ENCODE measurements around the gene ZNF324. TPM values are rescaled to one million over a fixed set of nuclear protein-coding genes. Genes with fewer than 3 reads are reported as not detected.
A peak's percentile ranks its signal among the peaks of the same experiment; 100 is the strongest.
"Not testable (repeated sequence)": the region's sequence is repeated elsewhere in the genome, so short reads cannot be mapped to it uniquely, and the experiment has no call there.

ZNF324 gene
- 7.3 TPM for polyA plus RNA-seq (2013, experiment 1 of 4)
- polyA plus RNA-seq (2013, experiment 2 of 4), result 9.5 TPM
- 6.1 TPM for polyA plus RNA-seq (2013, experiment 3 of 4)
- 7.4 TPM for polyA plus RNA-seq (2013, experiment 4 of 4)

DNA sequence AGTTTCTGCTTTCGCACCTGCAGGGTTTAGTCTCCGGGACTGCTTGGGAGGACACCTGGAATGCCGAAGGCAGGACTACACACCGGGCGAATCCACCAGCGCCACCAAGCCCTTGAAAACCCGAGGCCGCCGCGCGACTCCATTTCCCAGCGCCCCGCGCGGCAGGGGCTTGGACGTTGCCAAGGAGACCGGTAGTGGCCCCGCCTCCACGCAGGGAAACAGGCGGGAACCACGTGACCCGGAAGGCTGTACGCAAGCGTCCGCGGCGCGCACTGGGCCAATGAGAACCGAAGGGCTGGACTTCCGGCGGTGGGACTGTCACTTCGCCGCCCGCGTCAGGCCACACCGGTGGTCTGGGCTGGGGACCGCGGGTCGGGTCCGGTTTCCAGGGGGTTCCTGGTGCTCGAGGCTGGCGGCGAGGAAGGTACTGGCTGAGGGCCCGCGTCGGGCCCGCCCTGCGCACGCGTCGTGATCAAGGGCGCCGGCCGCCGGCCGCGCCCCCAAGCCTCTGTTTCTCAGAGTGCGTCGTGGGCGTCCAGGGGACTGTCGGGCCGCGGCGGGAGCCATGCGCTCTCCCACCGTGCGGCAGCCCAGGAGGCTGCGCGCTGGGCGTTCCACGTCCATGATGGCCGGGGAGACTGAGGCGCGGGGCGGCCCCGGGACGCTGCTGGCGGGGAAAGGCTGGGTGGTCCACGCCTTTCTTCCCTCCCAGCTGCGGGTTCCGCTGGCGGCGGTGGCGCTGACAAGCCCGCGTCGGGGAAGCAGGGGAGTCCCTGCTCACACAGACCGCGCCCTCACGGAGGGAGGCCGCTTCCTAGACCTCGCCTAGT lies at the start of gene ZNF324:
ZNF324 (plus strand) TSS at position 321 of the 830 bp plus-strand sequence. CDS start 2,106 bp downstream, outside the sequence.
- H3K4me1 ChIP-seq (ENCODE audit: control insufficient read depth, insufficient read depth, low read length), result no peaks in the 10 kb centered on the region
- peaks cover 5% of the 10 kb centered on the region for H3K36me3 ChIP-seq (ENCODE audit: control insufficient read depth, insufficient read depth, low read length)
- peak within 1 kb of the TSS; percentile 89 for H3K4me3 ChIP-seq (ENCODE audit: insufficient read depth, low read depth, low read length)
- no peaks in the 10 kb centered on the region for H3K9me3 ChIP-seq (ENCODE audit: control insufficient read depth, low read length)
- H3K27me3 ChIP-seq (ENCODE audit: control insufficient read depth, insufficient read depth, low read length, poor library complexity, severe bottlenecking), result peaks cover 8% of the 10 kb centered on the region
- peak within 1 kb of the TSS; percentile 82 for H3K27ac ChIP-seq (ENCODE audit: insufficient read depth, low read depth, low read length, poor library complexity, severe bottlenecking)
- WGBS, 2 experiments, result 0% methylated on average over 92 of the region's 92 CpGs

DNA sequence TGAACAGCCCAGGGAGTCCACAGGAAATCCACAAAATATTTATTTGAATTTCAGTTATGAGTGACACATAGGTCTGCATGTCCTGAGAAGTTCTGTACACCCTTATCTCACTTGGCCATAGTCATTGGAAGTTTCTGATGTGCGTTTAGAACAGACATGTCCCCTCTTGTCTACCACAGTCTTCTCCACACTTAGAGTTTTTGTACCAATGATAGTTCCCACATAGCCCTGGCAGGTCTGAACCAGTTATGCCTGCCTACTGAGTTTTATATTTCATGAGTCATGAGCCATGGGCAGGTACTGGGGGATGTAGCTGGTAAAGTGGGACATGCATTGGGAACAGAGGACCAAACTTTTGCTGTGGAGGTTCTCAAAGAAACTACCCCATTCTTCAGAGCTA lies 38.3 kb upstream of the ZNF324 start:
- peaks cover 9% of the 10 kb centered on the region for H3K36me3 ChIP-seq (ENCODE audit: control insufficient read depth, insufficient read depth, low read length)
- WGBS, 2 experiments, result 70 to 75% methylated on average over 1 of the region's 1 CpG
- peaks cover 6% of the 10 kb centered on the region for H3K9me3 ChIP-seq (ENCODE audit: control insufficient read depth, low read length)
- no peaks in the 10 kb centered on the region for H3K27me3 ChIP-seq (ENCODE audit: control insufficient read depth, insufficient read depth, low read length, poor library complexity, severe bottlenecking)
- H3K27ac ChIP-seq (ENCODE audit: insufficient read depth, low read depth, low read length, poor library complexity, severe bottlenecking), result no peak overlapping the region
- no peak overlapping the region for H3K4me3 ChIP-seq (ENCODE audit: insufficient read depth, low read depth, low read length)
- H3K4me1 ChIP-seq (ENCODE audit: control insufficient read depth, insufficient read depth, low read length), result no peaks in the 10 kb centered on the region

DNA sequence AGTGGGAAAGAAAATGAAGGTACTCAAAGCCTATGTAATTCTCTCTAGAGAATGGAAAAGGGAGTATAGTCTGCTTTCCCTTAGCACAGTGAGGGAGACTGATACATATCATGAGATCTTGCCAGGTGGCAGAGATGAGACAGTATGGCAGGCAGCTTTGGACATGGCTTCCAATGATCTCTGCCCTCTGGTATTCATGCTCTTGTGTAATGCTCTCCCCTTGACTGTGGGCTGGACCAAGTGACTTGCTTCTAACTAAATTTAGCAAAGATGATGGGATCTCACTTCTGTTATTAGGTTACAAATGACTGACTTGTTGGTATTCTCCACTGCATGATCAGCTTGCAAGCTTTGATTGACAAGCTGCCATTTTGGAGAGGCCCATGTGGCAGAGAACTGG lies 37.1 kb upstream of the ZNF324 start:
- Histone ChIP-seq H3K9me3 (ENCODE audit: control insufficient read depth, low read length) (peaks cover 9% of the 10 kb centered on the region), H3K27ac (ENCODE audit: insufficient read depth, low read depth, low read length, poor library complexity, severe bottlenecking) (no peak overlapping the region), H3K27me3 (ENCODE audit: control insufficient read depth, insufficient read depth, low read length, poor library complexity, severe bottlenecking) (no peaks in the 10 kb centered on the region), H3K4me1 (ENCODE audit: control insufficient read depth, insufficient read depth, low read length) (no peaks in the 10 kb centered on the region), H3K36me3 (ENCODE audit: control insufficient read depth, insufficient read depth, low read length) (peaks cover 20% of the 10 kb centered on the region), H3K4me3 (ENCODE audit: insufficient read depth, low read depth, low read length) (no peak overlapping the region)

DNA sequence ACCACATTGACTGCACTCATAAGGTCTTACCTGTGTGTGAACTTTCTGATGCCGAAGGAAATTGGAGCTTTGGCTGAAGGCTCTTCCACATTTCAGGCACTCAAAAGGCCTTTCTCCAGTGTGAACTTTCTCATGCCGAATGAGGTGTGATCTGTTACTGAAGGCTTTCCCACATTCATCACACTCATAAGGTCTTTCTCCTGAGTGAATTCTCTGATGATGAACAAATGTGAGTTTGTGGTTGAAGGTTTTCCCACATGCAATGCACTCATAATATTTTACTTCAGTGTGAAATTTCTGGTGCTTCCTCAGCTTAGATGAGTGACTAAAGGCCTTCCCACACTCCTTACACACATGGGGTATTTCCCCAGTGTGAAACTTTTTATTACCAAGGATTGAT lies 32.7 kb upstream of the ZNF324 start:
- H3K9me3 ChIP-seq (ENCODE audit: control insufficient read depth, low read length), result peaks cover 9% of the 10 kb centered on the region
- no peak overlapping the region for H3K27ac ChIP-seq (ENCODE audit: insufficient read depth, low read depth, low read length, poor library complexity, severe bottlenecking)
- H3K4me3 ChIP-seq (ENCODE audit: insufficient read depth, low read depth, low read length), result no peak overlapping the region
- no peaks in the 10 kb centered on the region for H3K27me3 ChIP-seq (ENCODE audit: control insufficient read depth, insufficient read depth, low read length, poor library complexity, severe bottlenecking)
- H3K4me1 ChIP-seq (ENCODE audit: control insufficient read depth, insufficient read depth, low read length), result no peaks in the 10 kb centered on the region
- H3K36me3 ChIP-seq (ENCODE audit: control insufficient read depth, insufficient read depth, low read length), result peaks cover 45% of the 10 kb centered on the region
- WGBS, 2 experiments, result 94 to 96% methylated on average over 2 of the region's 2 CpGs

DNA sequence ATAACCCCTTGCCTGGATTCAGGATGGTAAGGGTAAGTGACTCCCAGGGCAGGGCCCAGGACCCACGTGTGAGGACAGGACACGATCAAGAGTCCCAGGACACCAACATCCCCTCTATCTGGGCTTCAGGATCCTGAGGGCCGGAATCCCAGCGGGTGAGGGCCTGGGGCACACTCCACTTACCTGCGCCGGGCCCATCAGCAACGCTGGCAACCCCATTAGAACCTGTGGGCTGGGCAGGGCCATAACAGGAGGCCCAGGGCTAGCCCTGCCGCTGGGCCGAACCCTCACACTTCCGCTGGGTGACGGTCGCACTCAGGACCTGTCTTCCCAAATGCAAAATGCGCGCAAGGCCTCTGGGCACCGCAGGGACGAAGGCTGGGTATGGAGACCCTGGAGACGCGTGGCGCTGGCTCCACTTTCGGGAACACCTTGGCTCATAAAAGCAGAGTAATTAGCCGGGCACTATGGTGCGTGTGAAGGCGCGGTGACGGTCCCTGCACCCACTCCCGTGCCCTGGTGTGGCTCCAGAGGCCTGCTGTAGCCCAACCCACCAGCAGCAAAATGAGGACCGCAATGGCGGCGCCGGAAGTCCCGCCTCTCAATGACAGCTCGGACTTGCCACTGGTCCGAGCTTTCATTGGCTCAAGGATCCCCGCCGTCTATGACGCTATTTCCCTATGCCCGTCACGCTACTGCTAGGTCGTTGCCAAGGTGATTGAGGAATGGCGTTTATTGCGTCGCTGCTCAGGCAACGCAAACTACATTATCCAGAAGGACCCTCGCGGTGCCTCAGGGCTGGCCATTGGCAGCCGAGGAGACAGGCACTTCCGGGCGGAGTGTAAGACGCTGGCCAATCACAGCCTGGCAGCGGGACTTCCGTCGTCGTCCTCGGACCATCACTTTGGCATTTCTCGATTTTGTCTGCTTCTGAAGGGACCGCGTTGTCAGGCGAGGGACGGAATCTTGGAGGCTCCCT lies 27.0 kb upstream of the ZNF324 start, which contains the start of gene ZNF132:
ZNF132 (minus strand) TSS at position 578 of the 979 bp plus-strand sequence; CDS start at position 246, 332 bp downstream.
- Histone ChIP-seq H3K36me3 (ENCODE audit: control insufficient read depth, insufficient read depth, low read length) (peaks cover 23% of the 10 kb centered on the region), H3K9me3 (ENCODE audit: control insufficient read depth, low read length) (peaks cover 3% of the 10 kb centered on the region), H3K27me3 (ENCODE audit: control insufficient read depth, insufficient read depth, low read length, poor library complexity, severe bottlenecking) (peaks cover 19% of the 10 kb centered on the region), H3K4me1 (ENCODE audit: control insufficient read depth, insufficient read depth, low read length) (no peaks in the 10 kb centered on the region), H3K4me3 (ENCODE audit: insufficient read depth, low read depth, low read length) (peak within 1 kb of the TSS; percentile 69), H3K27ac (ENCODE audit: insufficient read depth, low read depth, low read length, poor library complexity, severe bottlenecking) (no peak within 1 kb of the TSS)
- WGBS, 2 experiments, result 24 to 27% methylated on average over 59 of the region's 59 CpGs

DNA sequence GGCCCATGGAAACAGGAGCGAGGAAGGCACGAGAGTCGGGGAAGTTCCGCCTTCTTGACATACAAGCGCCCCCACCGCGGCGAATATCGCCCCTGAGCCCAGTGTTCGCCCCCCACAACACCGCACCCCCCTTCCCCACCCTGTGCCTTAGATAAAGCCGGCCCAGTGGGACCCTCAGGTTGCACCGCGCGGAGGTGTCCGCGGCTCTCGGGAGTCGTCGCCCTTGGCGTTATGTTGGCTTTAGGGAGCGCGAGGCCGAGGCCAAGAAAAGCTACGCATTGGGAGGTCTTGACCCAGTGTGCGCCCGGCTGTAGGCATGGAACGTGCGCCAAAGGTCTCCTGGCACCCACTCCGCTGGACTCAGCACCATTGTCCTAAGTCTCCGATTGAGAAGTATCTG lies 26.3 kb upstream of the ZNF324 start:
- H3K4me3 ChIP-seq (ENCODE audit: insufficient read depth, low read depth, low read length), result peak overlapping the region; percentile 69
- peaks cover 23% of the 10 kb centered on the region for H3K27me3 ChIP-seq (ENCODE audit: control insufficient read depth, insufficient read depth, low read length, poor library complexity, severe bottlenecking)
- 61% methylated on average over 31 of the region's 31 CpGs for WGBS, 2 experiments
- H3K9me3 ChIP-seq (ENCODE audit: control insufficient read depth, low read length), result peaks cover 3% of the 10 kb centered on the region
- no peaks in the 10 kb centered on the region for H3K4me1 ChIP-seq (ENCODE audit: control insufficient read depth, insufficient read depth, low read length)
- H3K36me3 ChIP-seq (ENCODE audit: control insufficient read depth, insufficient read depth, low read length), result peaks cover 16% of the 10 kb centered on the region
- H3K27ac ChIP-seq (ENCODE audit: insufficient read depth, low read depth, low read length, poor library complexity, severe bottlenecking), result no peak overlapping the region

DNA sequence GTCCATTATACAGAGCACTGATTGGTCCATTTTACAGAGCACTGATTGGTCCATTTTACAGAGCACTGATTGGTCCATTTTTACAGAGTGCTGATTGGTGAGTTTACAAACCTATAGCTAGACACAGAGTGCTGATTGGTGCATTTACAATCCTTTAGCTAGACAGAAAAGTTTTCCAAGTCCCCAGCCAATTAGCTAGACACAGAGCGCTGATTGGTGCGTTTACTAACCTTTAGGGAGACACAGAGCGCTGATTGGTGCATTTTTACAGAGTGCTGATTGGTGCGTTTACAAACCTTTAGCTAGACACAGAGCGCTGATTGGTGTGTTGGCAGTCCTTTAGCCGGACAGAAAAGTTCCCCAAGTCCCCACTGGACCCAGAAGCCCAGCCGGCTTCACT lies 23.9 kb upstream of the ZNF324 start:
- not testable (repeated sequence) for H3K36me3 ChIP-seq (ENCODE audit: control insufficient read depth, insufficient read depth, low read length); H3K4me3 ChIP-seq (ENCODE audit: insufficient read depth, low read depth, low read length); H3K27ac ChIP-seq (ENCODE audit: insufficient read depth, low read depth, low read length, poor library complexity, severe bottlenecking); H3K4me1 ChIP-seq (ENCODE audit: control insufficient read depth, insufficient read depth, low read length); H3K9me3 ChIP-seq (ENCODE audit: control insufficient read depth, low read length)
- WGBS, 2 experiments, result 79 to 80% methylated on average over 7 of the region's 7 CpGs
- H3K27me3 ChIP-seq (ENCODE audit: control insufficient read depth, insufficient read depth, low read length, poor library complexity, severe bottlenecking), result peaks cover 29% of the 10 kb centered on the region

DNA sequence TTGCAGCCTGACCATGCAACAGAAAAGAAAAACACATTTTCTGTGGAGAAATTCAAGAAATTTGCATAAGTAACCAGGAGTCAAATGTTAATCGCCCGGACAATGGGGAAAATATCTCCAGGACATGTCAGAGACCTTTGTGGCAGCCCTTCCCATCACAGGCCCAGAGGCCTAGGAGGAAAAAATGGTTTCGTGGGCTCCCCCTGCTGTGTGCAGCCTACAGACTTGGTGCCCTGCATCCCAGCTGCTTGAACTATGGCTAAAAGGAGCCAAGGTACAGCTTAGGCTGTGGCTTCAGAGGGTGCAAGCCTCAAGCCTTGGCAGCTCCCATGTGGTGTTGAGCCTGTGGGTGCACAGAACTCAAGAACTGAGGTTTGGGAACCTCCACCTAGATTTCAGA lies 18.0 kb upstream of the ZNF324 start:
- H3K4me1 ChIP-seq (ENCODE audit: control insufficient read depth, insufficient read depth, low read length); H3K36me3 ChIP-seq (ENCODE audit: control insufficient read depth, insufficient read depth, low read length); H3K9me3 ChIP-seq (ENCODE audit: control insufficient read depth, low read length); H3K27ac ChIP-seq (ENCODE audit: insufficient read depth, low read depth, low read length, poor library complexity, severe bottlenecking); H3K4me3 ChIP-seq (ENCODE audit: insufficient read depth, low read depth, low read length): not testable (repeated sequence)
- H3K27me3 ChIP-seq (ENCODE audit: control insufficient read depth, insufficient read depth, low read length, poor library complexity, severe bottlenecking), result peaks cover 56% of the 10 kb centered on the region
- 75 to 76% methylated on average over 3 of the region's 3 CpGs for WGBS, 2 experiments

DNA sequence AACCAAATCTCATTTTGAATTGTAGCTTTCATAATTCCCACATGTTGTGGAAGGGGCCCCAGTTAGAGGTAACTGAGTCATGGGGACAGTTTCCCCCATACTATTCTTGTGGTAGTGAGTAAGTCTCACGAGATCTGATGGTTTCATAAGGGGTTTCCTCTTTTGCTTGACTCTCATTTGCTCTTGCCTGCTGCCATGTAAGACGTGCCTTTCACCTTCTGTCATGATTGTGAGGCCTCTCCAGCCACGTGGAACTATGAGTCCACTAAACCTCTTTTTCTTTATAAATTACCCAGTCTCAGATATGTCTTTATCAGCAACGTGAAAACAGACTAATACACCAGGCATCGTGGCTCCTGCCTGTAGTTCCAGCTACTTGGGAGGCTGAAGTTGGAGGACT lies 16.9 kb upstream of the ZNF324 start:
- not testable (repeated sequence) for H3K9me3 ChIP-seq (ENCODE audit: control insufficient read depth, low read length); H3K4me3 ChIP-seq (ENCODE audit: insufficient read depth, low read depth, low read length); H3K36me3 ChIP-seq (ENCODE audit: control insufficient read depth, insufficient read depth, low read length); H3K4me1 ChIP-seq (ENCODE audit: control insufficient read depth, insufficient read depth, low read length); H3K27ac ChIP-seq (ENCODE audit: insufficient read depth, low read depth, low read length, poor library complexity, severe bottlenecking)
- peaks cover 46% of the 10 kb centered on the region for H3K27me3 ChIP-seq (ENCODE audit: control insufficient read depth, insufficient read depth, low read length, poor library complexity, severe bottlenecking)
- WGBS, 2 experiments, result 44 to 60% methylated on average over 5 of the region's 5 CpGs

DNA sequence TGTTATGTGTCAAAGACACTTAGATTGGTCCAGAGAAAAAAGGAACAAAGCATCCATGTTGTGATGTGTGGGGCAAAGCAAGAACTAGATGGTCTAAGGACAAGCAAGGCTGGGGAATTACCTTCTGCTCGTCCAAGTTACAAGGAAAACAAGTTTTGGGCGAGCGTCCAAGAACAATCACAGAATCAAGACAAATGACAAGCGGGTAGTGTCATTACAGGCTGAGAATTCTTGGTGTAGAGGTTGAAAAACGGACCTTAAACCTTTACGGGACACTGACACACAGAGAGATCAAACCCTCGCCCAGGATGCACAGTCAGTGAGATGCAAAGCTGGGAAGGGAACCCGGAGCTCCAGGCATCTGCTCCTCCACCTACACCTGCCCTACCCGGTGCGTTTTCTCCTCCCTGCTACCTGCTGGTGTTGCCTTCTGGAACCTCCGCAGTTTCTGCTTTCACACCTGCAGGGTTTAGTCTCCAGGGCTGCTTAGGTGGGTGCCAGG lies 16.0 kb upstream of the ZNF324 start:
- no peak overlapping the region for H3K27ac ChIP-seq (ENCODE audit: insufficient read depth, low read depth, low read length, poor library complexity, severe bottlenecking)
- WGBS, 2 experiments, result 22 to 26% methylated on average over 11 of the region's 11 CpGs

More for the DNA sequence above, 16.0 kb upstream of the ZNF324 start:
- Histone ChIP-seq H3K4me3 (ENCODE audit: insufficient read depth, low read depth, low read length) (peak overlapping the region; percentile 45), H3K4me1 (ENCODE audit: control insufficient read depth, insufficient read depth, low read length) (no peaks in the 10 kb centered on the region), H3K36me3 (ENCODE audit: control insufficient read depth, insufficient read depth, low read length) (no peaks in the 10 kb centered on the region), H3K27me3 (ENCODE audit: control insufficient read depth, insufficient read depth, low read length, poor library complexity, severe bottlenecking) (peaks cover 43% of the 10 kb centered on the region), H3K9me3 (ENCODE audit: control insufficient read depth, low read length) (peaks cover 2% of the 10 kb centered on the region)
